Stomach smooth muscle (tissue), 2 donors: ENCODE data around the gene ZFHX3.
A peak's percentile ranks its signal among the peaks of the same experiment; 100 is the strongest.

Experiments
- H3K27ac ChIP-seq: one replicate; pipeline ENCODE4 v1.7.0; 2013; ENCODE audit warnings: mild to moderate bottlenecking, low read length, inconsistent platforms
- H3K27me3 ChIP-seq, 2 donors: one replicate each; pipeline ENCODE4 v1.7.0; 2013; ENCODE audit warnings: low read length in 2 of 2; ENCODE audit not compliant: insufficient read depth in 2 of 2, control insufficient read depth in 1 of 2
- H3K36me3 ChIP-seq, 2 donors: one replicate each; pipeline ENCODE4 v1.7.0; 2013; ENCODE audit warnings: low read length in 2 of 2; ENCODE audit not compliant: control insufficient read depth in 2 of 2, insufficient read depth in 2 of 2
- H3K4me1 ChIP-seq: one replicate; pipeline ENCODE4 v1.7.0; 2013; ENCODE audit warnings: low read length; ENCODE audit not compliant: control insufficient read depth, insufficient read depth
- H3K4me3 ChIP-seq, 2 donors: one replicate each; pipeline ENCODE4 v1.7.0; 2013; ENCODE audit warnings: low read length in 2 of 2
- H3K9ac ChIP-seq, 2 donors: one replicate each; pipeline ENCODE4 v1.7.0; 2013; ENCODE audit warnings: low read length in 2 of 2, mild to moderate bottlenecking in 1 of 2
- H3K9me3 ChIP-seq, 2 donors: one replicate each; pipeline ENCODE4 v1.7.0; 2013; ENCODE audit warnings: low read length in 2 of 2; ENCODE audit not compliant: control insufficient read depth in 2 of 2
- donor health status: healthy.
- donor health status: Pancreatic carcinoma.

The ZFHX3 gene

GRCh38 chr16:72898216-72898825 is 149.6 kb downstream of the ZFHX3 start:
- H3K9me3 ChIP-seq = no peaks in the 10 kb centered on the region
- no peak overlapping the region for H3K9ac ChIP-seq
- H3K27ac ChIP-seq = no peak overlapping the region
- H3K4me1 ChIP-seq = peaks cover 20% of the 10 kb centered on the region
- H3K36me3 ChIP-seq = no peaks in the 10 kb centered on the region
- no peaks in the 10 kb centered on the region for H3K27me3 ChIP-seq
- no peak overlapping the region for H3K4me3 ChIP-seq

GRCh38 chr16:72897707-72898106 is 150.2 kb downstream of the ZFHX3 start:
- Histone ChIP-seq H3K27ac (no peak overlapping the region), H3K9ac (no peak overlapping the region), H3K36me3 (no peaks in the 10 kb centered on the region), H3K9me3 (no peaks in the 10 kb centered on the region), H3K27me3 (no peaks in the 10 kb centered on the region), H3K4me1 (peaks cover 20% of the 10 kb centered on the region), H3K4me3 (no peak overlapping the region)

GRCh38 chr16:72896485-72897118 is 151.3 kb downstream of the ZFHX3 start:
- no peaks in the 10 kb centered on the region for H3K36me3 ChIP-seq
- no peak overlapping the region for H3K9ac ChIP-seq
- no peak overlapping the region for H3K27ac ChIP-seq
- H3K9me3 ChIP-seq = no peaks in the 10 kb centered on the region
- H3K4me1 ChIP-seq = peaks cover 18% of the 10 kb centered on the region
- H3K27me3 ChIP-seq = no peaks in the 10 kb centered on the region
- no peak overlapping the region for H3K4me3 ChIP-seq

- Histone ChIP-seq H3K4me1 (peaks cover 16% of the 10 kb centered on the region), H3K9me3 (no peaks in the 10 kb centered on the region), H3K27me3 (no peaks in the 10 kb centered on the region), H3K9ac (no peak overlapping the region), H3K4me3 (no peak overlapping the region), H3K27ac (no peak overlapping the region), H3K36me3 (no peaks in the 10 kb centered on the region)
Observed at GRCh38 chr16:72895951-72896350, 152.0 kb downstream of the ZFHX3 start.

GRCh38 chr16:72894293-72895151 is 153.4 kb downstream of the ZFHX3 start:
- peak overlapping the region; percentile 37 for H3K27ac ChIP-seq
- peak overlapping the region; percentile 8 to 49 for H3K4me3 ChIP-seq
- no peaks in the 10 kb centered on the region for H3K9me3 ChIP-seq
- no peaks in the 10 kb centered on the region for H3K27me3 ChIP-seq
- H3K36me3 ChIP-seq = peaks cover 3 to 5% of the 10 kb centered on the region in 2 donors
- H3K4me1 ChIP-seq = peaks cover 15% of the 10 kb centered on the region
- H3K9ac ChIP-seq = no peak overlapping the region

- H3K4me1 ChIP-seq = peaks cover 14% of the 10 kb centered on the region
- no peak overlapping the region for H3K9ac ChIP-seq
- H3K27ac ChIP-seq = no peak overlapping the region
- H3K4me3 ChIP-seq = no peak overlapping the region
- peaks cover 17 to 31% of the 10 kb centered on the region in 2 donors for H3K36me3 ChIP-seq
- no peaks in the 10 kb centered on the region for H3K27me3 ChIP-seq
- H3K9me3 ChIP-seq = no peaks in the 10 kb centered on the region
Observed at GRCh38 chr16:72891291-72892227, 156.4 kb downstream of the ZFHX3 start.

GRCh38 chr16:72890587-72890986 is 157.3 kb downstream of the ZFHX3 start:
- no peaks in the 10 kb centered on the region for H3K27me3 ChIP-seq
- H3K36me3 ChIP-seq = peaks cover 27 to 38% of the 10 kb centered on the region in 2 donors
- H3K27ac ChIP-seq = no peak overlapping the region
- H3K9me3 ChIP-seq = no peaks in the 10 kb centered on the region
- peaks cover 14% of the 10 kb centered on the region for H3K4me1 ChIP-seq
- H3K4me3 ChIP-seq = no peak overlapping the region
- no peak overlapping the region for H3K9ac ChIP-seq

DNA sequence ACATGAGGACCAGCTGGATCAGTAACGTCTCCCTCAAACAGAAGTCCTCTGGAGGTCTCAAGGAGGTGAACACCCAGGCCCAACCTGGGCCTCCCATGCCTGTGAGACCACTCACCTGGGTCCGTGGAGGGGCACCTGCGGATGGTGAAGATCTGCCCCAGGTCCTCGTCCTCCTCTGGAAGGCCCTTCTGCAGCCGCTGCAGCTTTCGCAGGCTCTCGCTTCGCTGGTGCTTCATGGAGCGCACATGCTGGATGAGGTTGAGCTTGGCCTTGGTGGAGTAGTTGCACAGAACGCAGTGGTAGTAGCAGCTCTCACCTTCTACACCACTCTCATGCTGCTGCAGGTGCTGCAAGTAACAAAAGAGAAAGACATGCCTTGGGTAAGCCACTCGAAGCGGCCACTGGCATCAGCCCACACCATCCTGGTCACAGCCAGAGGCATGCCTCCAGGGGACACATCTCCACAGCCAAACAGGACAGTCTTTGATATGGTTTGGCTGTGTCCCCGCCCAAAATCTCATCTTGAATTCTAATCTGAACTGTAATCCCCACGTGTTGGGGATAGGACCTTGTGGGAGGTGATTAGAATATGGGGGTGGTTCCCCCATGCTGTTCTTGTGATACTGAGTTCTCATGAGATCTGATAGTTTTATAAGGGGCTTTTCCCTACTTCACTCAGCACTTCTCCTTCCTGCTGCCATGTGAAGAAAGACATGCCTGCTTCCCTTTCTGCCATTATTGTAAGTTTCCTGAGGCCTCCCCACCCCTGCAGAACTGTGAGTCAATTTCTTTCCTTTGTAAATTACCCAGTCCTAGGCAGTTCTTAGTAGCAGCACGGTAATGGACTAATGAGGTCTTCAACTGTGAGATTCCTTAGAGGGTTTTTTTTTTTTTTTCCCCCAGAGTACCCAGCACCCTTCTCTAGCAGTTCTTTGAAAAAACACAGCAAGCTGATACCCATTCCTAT is 158.0 kb downstream of the ZFHX3 start:
- Histone ChIP-seq H3K27ac (no peak overlapping the region), H3K9me3 (no peaks in the 10 kb centered on the region), H3K4me3 (no peak overlapping the region), H3K27me3 (no peaks in the 10 kb centered on the region), H3K36me3 (peaks cover 33 to 45% of the 10 kb centered on the region in 2 donors), H3K4me1 (peaks cover 12% of the 10 kb centered on the region), H3K9ac (no peak overlapping the region)

GRCh38 chr16:72887537-72887936 is 160.4 kb downstream of the ZFHX3 start:
- H3K9ac ChIP-seq = no peak overlapping the region
- peaks cover 33 to 45% of the 10 kb centered on the region in 2 donors for H3K36me3 ChIP-seq
- H3K4me1 ChIP-seq = peaks cover 2% of the 10 kb centered on the region
- H3K27me3 ChIP-seq = no peaks in the 10 kb centered on the region
- H3K27ac ChIP-seq = no peak overlapping the region
- no peak overlapping the region for H3K4me3 ChIP-seq
- no peaks in the 10 kb centered on the region for H3K9me3 ChIP-seq
